HG03045 (cell line): ENCODE data around the gene LSM12.

Experiments
- ATAC-seq: cut with Tn5 transposase; IDR thresholded peaks from one replicate; pipeline ENCODE4 v1.9.1; 2021; ENCODE audit warnings: mild to moderate bottlenecking, moderate library complexity; ENCODE audit not compliant: unreplicated experiment

Gene LSM12

GRCh38 chr17:44095647-44096496, 29.4 kb upstream of the LSM12 start:
- no peak for ATAC-seq

DNA sequence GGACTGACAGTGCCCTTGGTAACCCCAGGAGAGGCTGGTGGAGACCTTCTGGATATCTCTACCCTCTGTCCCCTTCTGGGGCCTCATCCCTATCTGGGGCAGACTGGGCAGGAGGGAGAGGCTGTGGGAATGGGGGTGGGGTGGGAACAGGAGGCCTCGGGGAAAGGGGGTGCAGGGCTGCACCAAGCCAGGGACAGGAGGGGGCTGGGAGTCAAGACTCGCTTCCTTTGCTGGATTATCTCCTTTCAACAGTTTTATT, 28.8 kb upstream of the LSM12 start:
- ATAC-seq = no peak

- no peak for ATAC-seq
Observed at GRCh38 chr17:44094701-44095387, 28.4 kb upstream of the LSM12 start.

DNA sequence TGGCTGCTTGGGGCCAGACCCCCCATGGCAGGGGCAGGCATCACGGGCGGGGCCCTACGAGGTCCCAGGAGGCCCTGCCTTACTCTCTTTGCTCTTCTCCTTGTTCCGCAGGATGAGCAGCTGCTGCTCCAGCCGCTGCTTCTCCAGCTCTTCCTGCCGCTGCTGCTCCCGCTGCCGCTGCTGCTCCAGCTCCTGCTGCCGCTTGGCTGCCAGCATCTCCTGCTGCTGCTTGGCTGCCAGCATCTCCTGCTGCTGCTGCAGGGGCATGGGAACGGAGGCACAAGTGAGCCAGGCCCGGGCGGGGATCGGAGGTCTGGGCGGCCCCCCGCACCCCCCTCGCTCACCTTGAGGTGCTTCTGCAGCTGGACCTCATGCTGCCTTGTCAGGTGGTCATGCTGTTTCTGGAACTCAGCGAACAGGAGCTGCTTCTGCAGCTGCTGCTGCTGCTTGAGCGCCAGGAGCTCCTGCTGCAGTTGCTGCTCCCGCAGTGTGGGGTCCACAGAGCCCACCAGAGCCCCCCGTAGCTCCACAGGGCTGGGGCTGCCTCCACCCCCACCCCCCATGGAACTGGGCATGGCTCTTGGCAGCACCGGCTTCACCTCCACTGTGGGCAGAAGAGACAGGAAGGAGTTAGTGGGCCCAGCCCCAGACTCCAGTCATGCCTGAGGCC, 26.9 kb upstream of the LSM12 start:
- no peak for ATAC-seq

DNA sequence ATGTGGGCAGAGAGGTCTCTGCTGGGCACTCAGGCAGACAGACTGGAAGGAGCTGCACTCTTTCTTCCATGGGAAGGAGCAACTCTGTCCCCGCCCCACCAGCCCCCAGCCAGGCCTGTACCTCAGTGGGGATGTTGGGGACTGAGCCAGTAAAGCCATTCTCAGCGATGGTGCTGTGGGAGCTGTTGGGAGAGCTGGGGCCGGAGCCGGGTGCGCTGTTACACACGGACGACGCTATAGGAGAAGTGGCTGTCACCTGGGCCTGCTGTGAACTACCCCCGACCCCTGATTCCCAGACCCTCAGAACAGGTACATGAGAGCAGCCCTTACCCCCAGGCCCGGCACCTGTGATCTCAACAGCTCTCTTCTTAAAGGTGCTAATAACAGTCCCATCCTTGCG, 25.6 kb upstream of the LSM12 start:
- no peak for ATAC-seq

GRCh38 chr17:44091200-44091997, 24.9 kb upstream of the LSM12 start:
- ATAC-seq = no peak

GRCh38 chr17:44088254-44088653, 21.8 kb upstream of the LSM12 start:
- no peak for ATAC-seq

- ATAC-seq = no peak
Observed at GRCh38 chr17:44087319-44087718, 20.8 kb upstream of the LSM12 start.

GRCh38 chr17:44086364-44087311, 20.2 kb upstream of the LSM12 start:
- ATAC-seq = no peak

GRCh38 chr17:44085908-44086307, 19.4 kb upstream of the LSM12 start:
- no peak for ATAC-seq

GRCh38 chr17:44084921-44085320, 18.4 kb upstream of the LSM12 start:
- no peak for ATAC-seq

- no peak for ATAC-seq
Observed at GRCh38 chr17:44084131-44084538, 17.7 kb upstream of the LSM12 start.

DNA sequence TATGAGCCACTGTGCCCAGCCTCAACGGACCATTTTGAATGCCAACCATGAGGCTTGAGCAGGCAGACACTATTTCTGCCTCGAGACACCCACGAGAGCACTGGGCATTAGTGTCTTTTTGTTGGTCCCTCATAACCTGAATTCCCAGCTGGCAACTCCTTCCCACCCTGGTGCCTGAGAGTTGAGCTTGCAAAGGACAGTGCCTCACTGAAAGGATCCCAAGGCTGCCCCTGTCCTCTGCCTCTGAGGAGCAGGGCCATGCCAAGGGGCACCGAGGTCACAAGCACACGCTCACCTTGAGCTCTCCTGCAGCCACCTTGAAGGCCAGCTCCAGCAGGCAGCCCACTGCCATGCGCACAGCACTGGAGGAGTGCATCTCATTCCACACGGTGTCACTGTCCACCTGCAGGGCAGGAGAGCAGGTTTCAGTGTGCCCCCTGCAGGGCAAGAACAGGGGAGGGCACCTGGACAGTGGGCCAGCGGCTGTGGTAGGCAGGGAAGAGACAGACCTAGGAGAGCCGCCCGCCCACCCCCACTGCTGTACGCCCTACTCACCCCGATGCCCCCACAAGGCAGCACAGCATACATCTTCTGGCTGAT, 16.9 kb upstream of the LSM12 start:
- ATAC-seq = no peak

GRCh38 chr17:44082256-44082927, 15.9 kb upstream of the LSM12 start:
- ATAC-seq = no peak

DNA sequence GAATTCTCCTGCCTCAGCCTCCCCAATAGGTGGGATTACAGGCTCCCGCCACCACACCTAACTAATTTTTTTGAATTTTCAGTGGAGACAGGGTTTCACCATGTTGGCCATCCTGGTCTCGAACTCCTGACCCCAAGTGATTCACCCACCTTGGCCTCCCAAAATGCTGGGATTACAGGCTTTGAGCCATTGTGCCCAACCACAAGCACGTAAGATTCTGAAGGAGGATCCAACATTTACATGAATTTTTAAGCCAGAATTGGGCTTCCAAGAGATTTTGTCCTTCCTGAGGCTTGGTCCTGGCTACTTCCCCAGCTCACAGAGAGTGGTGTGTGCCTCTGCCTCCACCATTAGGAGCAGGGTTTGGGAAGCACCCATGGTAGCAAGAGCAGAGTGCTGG, 15.2 kb upstream of the LSM12 start:
- no peak for ATAC-seq

- no peak for ATAC-seq
Observed at GRCh38 chr17:44079877-44080821, 13.7 kb upstream of the LSM12 start.

GRCh38 chr17:44078412-44078811, 11.9 kb upstream of the LSM12 start:
- ATAC-seq = no peak

DNA sequence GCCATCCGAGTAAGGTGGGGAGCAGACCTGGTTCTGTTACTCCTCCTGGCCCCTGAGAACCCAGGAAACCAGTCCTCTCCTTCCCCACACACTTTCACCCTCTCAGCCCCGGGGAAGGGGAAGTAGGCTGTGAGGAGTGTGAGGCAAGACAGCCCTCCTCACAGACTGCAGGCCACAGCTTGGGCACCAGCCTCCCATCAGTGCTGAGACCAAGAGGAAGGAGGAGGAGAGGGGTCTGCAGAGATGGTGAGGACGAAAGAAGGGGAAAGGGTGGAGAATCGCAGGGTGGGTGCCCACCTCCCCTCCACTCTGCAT, 11.1 kb upstream of the LSM12 start:
- ATAC-seq = no peak
